Activated CD8-positive, alpha-beta memory T cell treated with anti-CD3 and anti-CD28 coated beads for 48 hours (primary cell): ENCODE results near the gene VAV3.

ENCODE experiments used
- DNase-seq, 3 experiments: peaks; one replicate each; pipeline ENCODE4 v3.0.0-alpha.2; 2020; ENCODE audit warnings: low read depth in 2 of 3, low spot score in 2 of 3

VAV3 gene

DNA sequence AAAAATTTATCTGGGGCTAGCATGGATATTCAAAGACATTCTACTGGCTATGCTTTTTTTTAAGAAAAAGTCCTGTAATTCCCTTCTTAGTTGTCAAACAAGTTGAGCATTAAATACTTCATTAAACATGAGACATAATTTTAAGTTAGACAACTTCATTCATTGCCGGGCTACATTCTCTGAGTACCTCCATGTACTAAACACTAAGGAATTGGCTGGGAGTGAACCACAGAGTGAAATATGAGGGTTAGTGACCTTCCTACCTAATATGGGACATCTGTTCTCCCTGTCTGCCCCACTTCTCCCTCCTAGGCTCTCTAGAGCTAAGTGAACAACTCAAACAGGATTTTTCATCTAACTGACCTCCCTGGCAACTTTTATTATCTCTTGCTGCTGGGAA is 370.4 kb downstream of the VAV3 start:
- no peak for DNase-seq

DNA sequence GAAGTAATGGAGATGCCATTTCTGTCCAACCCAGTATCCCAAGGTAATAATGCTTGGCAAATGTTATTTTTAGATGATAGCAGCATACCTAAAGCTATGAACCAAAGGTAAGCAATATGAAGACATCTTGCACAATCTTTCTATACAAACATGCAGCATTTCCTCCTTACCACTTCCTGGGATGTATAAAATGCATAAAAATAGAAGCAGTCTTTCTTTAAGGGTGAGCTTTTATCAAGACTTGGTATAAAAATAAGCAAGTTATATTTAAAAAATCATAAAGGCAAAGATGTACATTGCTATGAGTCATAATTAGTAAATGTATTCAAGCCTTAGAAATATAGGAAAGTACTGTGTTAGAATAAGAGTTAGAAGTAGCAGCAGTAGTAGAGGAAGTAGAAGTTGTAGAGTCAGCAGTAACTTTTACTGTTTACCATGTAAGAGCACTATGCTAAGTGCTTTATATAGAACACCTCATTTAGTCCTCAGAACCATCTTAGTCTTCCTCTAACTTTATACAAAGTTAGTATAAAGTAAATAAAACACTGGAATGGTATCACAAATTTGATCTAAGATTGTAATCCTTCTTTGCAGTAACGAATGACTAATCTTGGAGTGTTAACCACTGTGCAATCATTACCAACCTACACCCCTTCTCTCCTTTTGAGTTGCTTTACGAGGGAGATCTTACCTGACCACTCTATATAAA is 371.3 kb downstream of the VAV3 start:
- no peak for DNase-seq

GRCh38 chr1:107590900-107591622 is 373.9 kb downstream of the VAV3 start:
- DNase-seq, result no peak

- no peak for DNase-seq
Measured at GRCh38 chr1:107590087-107590486, 374.9 kb downstream of the VAV3 start.

- DNase-seq, result no peak
Measured at GRCh38 chr1:107588321-107588720, 376.7 kb downstream of the VAV3 start.

DNA sequence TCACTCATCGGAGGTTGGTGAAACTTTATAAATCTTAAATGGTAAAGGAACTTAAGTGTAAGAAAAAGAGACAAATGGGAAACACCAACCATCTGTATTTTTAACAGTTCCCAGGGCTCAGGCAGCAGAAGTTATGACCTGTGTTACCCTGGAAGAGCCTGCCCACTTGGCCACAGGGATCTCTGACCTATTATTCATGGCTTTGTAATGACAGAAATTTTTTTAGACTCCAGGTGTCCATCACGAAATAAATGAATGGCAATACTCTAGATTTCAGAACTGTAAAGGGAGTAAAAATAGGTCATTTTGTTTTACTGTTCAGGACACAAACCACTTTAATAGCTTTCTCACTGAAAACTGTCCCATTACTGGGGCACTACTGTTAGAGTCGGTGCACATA is 389.8 kb downstream of the VAV3 start:
- DNase-seq, result no peak

DNA sequence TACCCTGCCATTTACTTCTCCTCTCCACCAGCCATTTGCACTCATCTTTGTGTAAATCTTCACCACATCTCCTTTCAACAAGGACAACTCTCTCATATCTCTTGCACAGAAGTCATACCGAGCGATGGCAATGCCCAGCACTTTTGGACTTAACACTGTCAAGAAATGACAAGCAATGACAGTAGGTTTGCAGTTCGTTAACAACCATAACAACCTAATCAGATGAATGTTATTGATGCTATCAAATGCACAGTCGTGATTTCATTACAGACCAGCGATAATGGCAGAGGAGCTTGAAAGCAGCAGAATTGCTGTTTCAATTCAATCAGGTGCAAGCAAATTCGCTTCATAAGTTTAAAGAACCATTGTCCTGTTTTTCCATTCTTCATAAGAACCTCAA is 390.9 kb downstream of the VAV3 start:
- DNase-seq, result no peak

DNA sequence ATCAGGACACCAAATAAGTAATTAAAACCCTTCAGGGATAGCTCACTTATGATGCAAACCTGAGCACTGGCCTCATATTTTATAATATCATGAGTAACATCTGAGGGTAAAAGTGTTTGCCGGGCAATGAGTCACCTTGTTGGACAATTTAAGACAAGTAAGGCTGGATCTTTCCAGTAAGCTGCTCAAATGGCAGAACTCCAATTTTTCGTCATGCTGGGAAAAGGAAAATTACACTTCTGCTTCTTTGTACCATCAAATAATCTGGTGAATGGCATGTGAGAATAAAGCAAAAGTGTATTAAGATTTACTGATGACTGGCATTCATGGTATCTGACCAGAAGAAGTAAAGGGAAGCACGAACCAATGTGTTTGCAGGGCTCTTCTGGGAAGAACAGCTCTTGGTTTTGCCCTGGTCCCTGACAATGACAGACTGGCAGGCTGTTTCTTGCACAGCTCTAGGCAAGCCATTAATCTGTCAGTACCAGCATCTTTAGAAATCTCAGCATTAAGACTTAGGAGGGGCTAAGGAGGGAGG is 392.2 kb downstream of the VAV3 start:
- no peak for DNase-seq

GRCh38 chr1:107570768-107571167 is 394.2 kb downstream of the VAV3 start:
- DNase-seq, result no peak

GRCh38 chr1:107563441-107563840 is 401.5 kb downstream of the VAV3 start:
- DNase-seq, result no peak

DNA sequence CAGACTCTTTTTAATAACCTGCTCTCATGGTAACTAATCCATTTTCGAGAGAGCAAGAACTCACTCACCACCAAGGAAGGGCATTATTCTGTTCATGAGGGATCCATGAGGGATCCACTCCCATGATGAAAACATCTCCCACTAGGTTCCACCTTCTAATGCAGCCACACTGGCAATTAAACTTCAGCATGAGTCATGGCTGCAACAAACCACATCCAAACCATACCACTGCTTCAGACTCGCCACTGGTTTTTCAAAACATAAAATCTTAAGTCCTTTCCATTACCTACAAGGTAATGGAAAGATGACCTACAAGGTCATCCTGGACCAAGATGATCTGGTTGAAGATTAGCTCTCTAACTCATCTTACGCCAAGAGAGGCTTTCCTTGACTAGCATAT is 405.1 kb downstream of the VAV3 start:
- no peak for DNase-seq

DNA sequence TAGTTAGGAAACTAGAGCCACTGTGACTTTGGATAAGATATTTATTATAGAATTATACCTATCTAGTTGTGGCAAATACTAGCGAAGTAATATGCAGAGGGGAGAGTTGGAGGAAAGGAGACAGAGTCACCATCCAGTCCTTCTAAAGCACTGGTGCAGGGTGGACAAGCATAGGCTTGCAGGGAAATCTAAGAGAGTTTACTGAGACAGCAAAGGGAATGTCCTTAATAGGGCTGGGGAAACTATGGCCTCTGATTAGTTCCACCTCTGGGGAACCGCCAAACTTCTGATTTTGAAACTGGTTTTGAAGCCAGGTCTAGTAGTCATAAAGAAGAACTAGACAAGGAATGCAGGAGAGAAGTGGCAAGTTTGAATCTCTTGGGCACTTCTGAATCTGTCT is 407.9 kb downstream of the VAV3 start:
- no peak for DNase-seq

DNA sequence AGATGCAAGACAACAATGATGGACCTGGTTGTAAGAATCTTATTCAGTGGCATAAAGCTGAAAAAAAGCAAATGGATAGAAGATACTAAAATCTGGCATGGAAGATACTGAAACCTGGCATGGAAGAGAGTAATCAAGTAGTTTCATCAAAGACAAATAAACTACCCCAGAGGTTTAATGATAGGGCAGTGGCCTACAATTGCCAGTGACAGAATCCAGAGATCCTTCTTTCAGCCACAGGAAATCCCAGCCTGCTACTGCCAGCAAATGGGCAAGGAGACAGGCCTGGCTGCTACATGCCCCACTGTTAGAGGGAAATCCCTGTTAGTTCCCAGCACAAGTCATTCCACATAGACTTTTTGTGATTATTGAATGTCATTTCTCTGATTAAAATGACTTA is 409.4 kb downstream of the VAV3 start:
- DNase-seq, result no peak

DNA sequence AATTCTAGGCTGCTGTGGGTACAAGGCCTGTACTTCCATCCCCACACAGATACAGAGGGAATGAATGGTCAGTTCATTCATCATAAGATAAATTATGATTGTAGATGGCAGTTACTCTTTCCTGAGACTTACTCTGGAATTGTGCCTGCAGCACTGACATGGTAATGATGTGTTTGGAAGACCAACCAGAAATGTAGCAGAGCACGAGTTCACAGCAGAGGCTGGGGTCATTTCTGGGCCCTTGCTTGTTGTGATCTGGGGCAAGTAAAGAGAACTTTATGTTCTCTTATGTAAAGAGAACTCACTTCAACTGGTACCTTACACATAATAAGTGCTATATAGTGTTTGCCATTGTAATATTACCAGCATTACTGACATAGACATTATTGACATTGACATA is 412.2 kb downstream of the VAV3 start:
- DNase-seq, result no peak

DNA sequence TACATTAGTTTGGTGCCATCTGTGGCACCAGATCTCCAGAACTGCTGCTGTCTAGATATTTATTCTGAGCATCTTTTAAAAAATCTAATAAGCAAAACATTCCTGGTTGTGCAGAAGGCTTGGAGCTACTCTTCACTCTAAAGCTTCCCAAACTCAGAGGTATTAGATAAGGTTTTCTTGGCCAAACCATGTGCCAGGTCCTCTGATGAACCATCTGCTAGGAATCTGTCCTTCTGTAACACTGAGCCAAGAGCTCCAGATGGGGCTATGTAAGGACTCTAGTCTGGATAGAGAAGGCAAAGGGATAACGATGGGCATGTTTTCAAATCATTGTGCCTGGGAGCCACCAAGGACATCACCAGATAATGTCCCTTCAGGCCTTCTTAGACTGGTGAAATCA is 413.5 kb downstream of the VAV3 start:
- no peak for DNase-seq

DNA sequence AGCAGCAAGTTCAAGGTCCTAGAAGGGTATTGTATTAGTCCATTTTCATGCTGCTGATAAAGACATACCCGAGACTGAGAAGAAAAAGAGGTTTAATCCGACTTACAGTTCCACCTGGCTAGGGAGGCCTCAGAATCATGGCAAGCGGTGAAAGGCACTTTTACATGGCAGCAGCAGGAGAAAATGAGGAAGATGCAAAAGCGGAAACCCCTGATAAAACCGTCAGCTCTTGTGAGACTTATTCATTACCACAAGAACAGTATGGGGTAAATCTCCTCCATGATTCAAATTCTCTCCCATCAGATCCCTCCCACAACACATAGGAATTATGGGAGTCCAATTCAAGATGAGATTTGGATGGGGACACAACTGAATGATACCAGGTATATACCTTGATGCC is 414.6 kb downstream of the VAV3 start:
- no peak for DNase-seq

DNA sequence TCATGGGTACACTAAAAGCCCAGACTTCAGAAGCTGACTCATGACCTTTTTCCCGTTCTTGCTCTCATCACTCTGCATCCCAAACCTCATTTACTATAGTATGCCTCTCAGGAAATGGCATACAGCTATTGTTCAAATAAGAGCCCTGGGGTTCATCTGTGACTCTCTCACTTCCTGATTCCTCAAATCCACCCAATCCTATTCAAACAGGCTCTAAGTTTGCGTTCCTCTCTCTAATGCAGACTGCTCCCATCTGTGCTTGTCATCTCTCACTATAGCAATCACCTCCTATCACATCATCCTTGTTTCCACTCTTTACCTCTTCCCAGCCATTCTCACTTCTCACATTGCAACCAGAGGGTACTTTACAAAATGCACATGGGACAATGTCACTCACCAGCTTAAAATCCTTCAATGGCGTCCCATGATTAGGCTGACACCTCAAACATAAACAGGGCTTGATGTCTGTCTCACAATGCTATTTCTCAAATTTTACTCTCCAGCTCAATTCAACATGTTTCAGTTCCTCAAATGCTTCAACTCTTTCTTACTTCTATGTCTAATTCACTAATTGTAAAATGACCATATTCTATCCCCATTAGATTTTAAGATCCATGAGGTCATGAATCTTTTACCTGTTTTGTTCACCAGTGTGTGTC is 415.7 kb downstream of the VAV3 start:
- no peak for DNase-seq

DNA sequence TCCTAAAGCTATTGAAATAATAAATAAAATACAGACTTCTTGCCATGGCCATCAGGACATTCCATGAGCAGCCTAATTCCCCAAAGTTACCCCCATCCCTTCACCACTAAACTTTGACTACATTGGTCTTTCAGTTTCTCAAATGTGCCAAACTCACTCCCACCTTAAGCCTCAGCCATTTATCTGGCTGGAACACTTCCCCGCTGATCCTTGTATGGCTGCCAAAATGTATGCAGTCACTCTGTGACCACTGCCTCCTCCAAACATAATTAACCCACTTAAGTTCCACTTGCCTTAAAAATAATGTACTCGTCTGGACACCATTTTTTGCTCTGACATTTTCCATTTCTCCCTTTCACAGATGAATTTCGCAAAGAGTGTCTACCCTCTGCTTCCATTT is 416.7 kb downstream of the VAV3 start:
- DNase-seq, result no peak

- no peak for DNase-seq
Measured at GRCh38 chr1:107547363-107548155, 417.4 kb downstream of the VAV3 start.

DNA sequence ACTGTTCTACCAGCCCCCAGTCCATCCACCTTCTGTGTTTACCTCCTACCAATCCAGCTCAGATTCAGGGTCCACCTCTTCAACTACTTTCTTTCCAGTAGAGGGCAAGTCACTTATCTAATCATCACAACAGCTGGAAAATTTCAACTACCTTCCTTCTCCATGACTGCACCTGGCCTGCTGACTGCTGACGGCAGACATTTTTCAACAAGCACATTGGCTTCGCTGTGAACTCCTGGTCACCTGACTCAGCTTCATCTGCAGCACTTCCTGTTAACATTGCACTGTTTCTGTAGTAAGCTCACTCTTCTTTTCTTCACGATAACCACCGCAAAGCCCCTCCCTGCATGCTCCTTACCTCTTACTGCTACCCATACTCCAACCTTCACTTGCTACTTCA is 418.4 kb downstream of the VAV3 start:
- DNase-seq, result no peak

GRCh38 chr1:107545879-107546278 is 419.1 kb downstream of the VAV3 start:
- DNase-seq, result no peak
